SU-DHL-6 (cell line): ENCODE measurements around the gene C1QTNF1.

Experiments
- H2AFZ ChIP-seq: fragments of 200-600 bp; sonication (generic); 2 replicates; pipeline ENCODE4 v1.6.1; 2014; ENCODE audit warnings: low read depth, mild to moderate bottlenecking, moderate library complexity, mixed read lengths, antibody characterized with exemption, low read length; ENCODE audit not compliant: severe bottlenecking
- H3F3A ChIP-seq: fragments of 200-600 bp; shearing (Covaris generic); 2 replicates; pipeline ENCODE4 v1.6.0; 2016; ENCODE audit warnings: antibody characterized with exemption, mild to moderate bottlenecking; ENCODE audit not compliant: insufficient read depth
- H3K27ac ChIP-seq: fragments of 200-600 bp; sonication (generic); 2 replicates; pipeline ENCODE4 v1.5.1; 2016; ENCODE audit warnings: low read depth, mild to moderate bottlenecking, low read length, moderate library complexity, mixed read lengths
- H3K27me3 ChIP-seq: fragments of 200-600 bp; sonication (generic), shearing (Covaris generic); 2 replicates; pipeline ENCODE4 v1.6.0; 2014; ENCODE audit warnings: mild to moderate bottlenecking, low read length
- H3K36me3 ChIP-seq: fragments of 200-600 bp; sonication (generic); 2 replicates; pipeline ENCODE4 v1.6.1; 2014; ENCODE audit warnings: mild to moderate bottlenecking, low read length, mixed read lengths
- H3K4me2 ChIP-seq: fragments of 300-600, 200-600 bp; shearing (Covaris generic), sonication (generic); 2 replicates; pipeline ENCODE4 v1.6.0; 2014; ENCODE audit warnings: low read length, low read depth, mild to moderate bottlenecking; ENCODE audit not compliant: poor library complexity, severe bottlenecking
- H3K4me3 ChIP-seq: fragments of 200-600 bp; sonication (generic); 2 replicates; pipeline ENCODE4 v1.5.1; 2014; ENCODE audit warnings: antibody characterized with exemption, low read length, mild to moderate bottlenecking, mixed read lengths; ENCODE audit not compliant: insufficient read depth, poor library complexity, severe bottlenecking
- H3K79me2 ChIP-seq: fragments of 200-600 bp; sonication (generic); 2 replicates; pipeline ENCODE4 v1.6.1; 2014; ENCODE audit warnings: mild to moderate bottlenecking, low read length, moderate library complexity; ENCODE audit not compliant: insufficient read depth
- H3K9ac ChIP-seq: fragments of 200-600 bp; sonication (generic); 2 replicates; pipeline ENCODE4 v1.7.0; 2014; ENCODE audit warnings: mild to moderate bottlenecking, low read length
- H3K9me2 ChIP-seq: fragments of 200-600 bp; sonication (generic); replicated peaks from 2 replicates; pipeline ENCODE4 v1.6.1; 2014; ENCODE audit warnings: low read length; ENCODE audit not compliant: insufficient read depth
- H3K9me3 ChIP-seq: fragments of 200-600 bp; sonication (generic); 2 replicates; pipeline ENCODE4 v1.6.1; 2014; ENCODE audit warnings: low read length, mixed read lengths; ENCODE audit not compliant: insufficient read depth
- H4K20me1 ChIP-seq: fragments of 200-600 bp; sonication (generic); 2 replicates; pipeline ENCODE4 v1.6.1; 2014; ENCODE audit warnings: low read depth, mild to moderate bottlenecking, antibody characterized with exemption, low read length, moderate library complexity, mixed read lengths
- CTCF ChIP-seq: fragments of 200-600 bp; sonication (generic); IDR thresholded peaks from one replicate; pipeline ENCODE4 v1.5.1; 2017; ENCODE audit warnings: antibody characterized with exemption, mild to moderate bottlenecking, low read length, moderate library complexity; ENCODE audit not compliant: insufficient read depth, poor library complexity, severe bottlenecking
- EZH2phosphoT487 ChIP-seq: fragments of 200-600 bp; sonication (generic), shearing (Covaris generic); conservative IDR thresholded peaks from 2 replicates; pipeline ENCODE4 v1.6.1; 2018; ENCODE audit warnings: mild to moderate bottlenecking, antibody characterized with exemption, low read length, moderate library complexity, mixed read lengths

The C1QTNF1 gene

DNA sequence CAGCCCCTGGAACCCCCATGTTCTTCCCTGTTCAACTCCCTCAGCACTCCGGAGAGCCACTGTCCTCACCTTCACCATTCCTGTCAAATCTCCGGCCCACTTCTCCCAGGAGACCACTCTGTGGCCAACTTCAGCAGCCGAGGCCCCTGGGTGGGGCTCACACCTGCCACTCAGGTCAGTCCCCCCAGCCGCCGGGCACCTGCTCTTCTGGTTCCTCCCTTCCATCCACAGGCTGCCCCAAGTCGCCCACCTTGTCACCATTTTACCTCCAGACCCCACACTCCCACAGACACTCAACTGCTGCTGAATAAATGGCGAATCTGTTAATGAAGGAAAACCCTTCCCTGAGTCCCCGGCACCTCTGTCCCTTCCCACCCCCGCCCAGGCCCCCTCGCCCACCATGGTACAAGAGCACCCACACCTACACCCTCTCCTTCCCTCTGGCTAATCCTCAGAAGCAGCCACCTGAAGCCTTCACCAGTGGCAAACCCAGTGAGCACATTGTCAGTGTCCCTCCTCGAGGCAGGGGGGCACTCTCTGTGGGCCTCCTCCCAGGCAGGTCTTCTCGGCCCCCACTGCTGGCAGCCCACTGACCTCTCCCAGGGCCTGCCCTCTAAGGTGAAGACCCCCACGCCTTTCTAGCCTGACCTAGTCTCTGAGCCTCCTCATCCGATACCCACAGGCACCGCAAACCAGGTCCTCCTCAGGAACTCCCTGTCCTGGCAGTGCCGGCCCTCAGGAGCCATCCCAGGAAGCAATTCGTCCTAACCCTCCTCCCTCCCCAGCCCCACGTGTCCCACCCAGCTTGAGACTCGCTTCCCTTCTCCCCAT lies 22.6 kb upstream of the C1QTNF1 start:
- Histone ChIP-seq H3K9ac (no peak overlapping the region), H4K20me1 (no peaks in the 10 kb centered on the region), H3K4me3 (no peak overlapping the region), H3K27ac (no peak overlapping the region), H3K27me3 (no peaks in the 10 kb centered on the region), H3F3A (no peaks in the 10 kb centered on the region), H3K9me3 (no peaks in the 10 kb centered on the region), H3K36me3 (no peaks in the 10 kb centered on the region), H3K79me2 (peaks cover 39% of the 10 kb centered on the region), H2AFZ (no peak overlapping the region), H3K4me2 (no peak overlapping the region), H3K9me2 (no peaks in the 10 kb centered on the region)
- no peak for TF ChIP-seq CTCF
- no peak for TF ChIP-seq EZH2phosphoT487

DNA sequence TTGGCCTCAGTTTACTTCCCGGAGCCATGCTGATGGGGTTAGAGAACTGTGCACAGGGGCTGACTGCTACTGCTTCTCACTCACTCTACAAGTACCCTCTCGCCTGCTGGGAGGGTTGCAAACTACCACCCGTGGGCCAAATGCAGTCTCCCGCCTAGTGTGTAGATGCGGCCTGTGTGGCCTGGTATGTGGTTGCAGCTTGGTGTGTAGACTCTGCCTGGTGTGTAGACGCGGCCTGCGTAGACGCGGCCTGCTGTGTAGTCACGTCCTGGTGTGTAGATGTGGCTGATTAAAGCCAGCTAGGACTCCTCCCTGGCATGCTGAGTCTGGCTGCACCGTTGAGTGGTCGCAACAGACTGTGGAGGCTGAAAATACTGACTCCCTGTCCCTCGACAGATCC lies 21.7 kb upstream of the C1QTNF1 start:
- H3F3A ChIP-seq = no peaks in the 10 kb centered on the region
- H3K79me2 ChIP-seq = peaks cover 48% of the 10 kb centered on the region
- no peaks in the 10 kb centered on the region for H3K36me3 ChIP-seq
- H4K20me1 ChIP-seq = no peaks in the 10 kb centered on the region
- no peaks in the 10 kb centered on the region for H3K9me2 ChIP-seq
- H3K9me3 ChIP-seq = no peaks in the 10 kb centered on the region
- no peak overlapping the region for H3K9ac ChIP-seq
- no peak overlapping the region for H3K27ac ChIP-seq
- TF ChIP-seq CTCF (no peak), EZH2phosphoT487 (no peak)
- H3K4me2 ChIP-seq = no peak overlapping the region
- no peaks in the 10 kb centered on the region for H3K27me3 ChIP-seq
- no peak overlapping the region for H2AFZ ChIP-seq
- no peak overlapping the region for H3K4me3 ChIP-seq

GRCh38 chr17:79002796-79003593 lies 21.0 kb upstream of the C1QTNF1 start:
- no peak for TF ChIP-seq EZH2phosphoT487
- no peak for TF ChIP-seq CTCF
- Histone ChIP-seq H3K9ac (no peak overlapping the region), H4K20me1 (no peaks in the 10 kb centered on the region), H3K9me3 (no peaks in the 10 kb centered on the region), H3K4me3 (no peak overlapping the region), H3F3A (no peaks in the 10 kb centered on the region), H3K27me3 (no peaks in the 10 kb centered on the region), H3K36me3 (no peaks in the 10 kb centered on the region), H3K9me2 (no peaks in the 10 kb centered on the region), H3K4me2 (no peak overlapping the region), H3K79me2 (peaks cover 55% of the 10 kb centered on the region), H3K27ac (no peak overlapping the region), H2AFZ (no peak overlapping the region)
